ENCODE data around the gene FXYD6.
A peak's percentile ranks its signal among the peaks of the same experiment; 100 is the strongest.

The FXYD6 gene

DNA sequence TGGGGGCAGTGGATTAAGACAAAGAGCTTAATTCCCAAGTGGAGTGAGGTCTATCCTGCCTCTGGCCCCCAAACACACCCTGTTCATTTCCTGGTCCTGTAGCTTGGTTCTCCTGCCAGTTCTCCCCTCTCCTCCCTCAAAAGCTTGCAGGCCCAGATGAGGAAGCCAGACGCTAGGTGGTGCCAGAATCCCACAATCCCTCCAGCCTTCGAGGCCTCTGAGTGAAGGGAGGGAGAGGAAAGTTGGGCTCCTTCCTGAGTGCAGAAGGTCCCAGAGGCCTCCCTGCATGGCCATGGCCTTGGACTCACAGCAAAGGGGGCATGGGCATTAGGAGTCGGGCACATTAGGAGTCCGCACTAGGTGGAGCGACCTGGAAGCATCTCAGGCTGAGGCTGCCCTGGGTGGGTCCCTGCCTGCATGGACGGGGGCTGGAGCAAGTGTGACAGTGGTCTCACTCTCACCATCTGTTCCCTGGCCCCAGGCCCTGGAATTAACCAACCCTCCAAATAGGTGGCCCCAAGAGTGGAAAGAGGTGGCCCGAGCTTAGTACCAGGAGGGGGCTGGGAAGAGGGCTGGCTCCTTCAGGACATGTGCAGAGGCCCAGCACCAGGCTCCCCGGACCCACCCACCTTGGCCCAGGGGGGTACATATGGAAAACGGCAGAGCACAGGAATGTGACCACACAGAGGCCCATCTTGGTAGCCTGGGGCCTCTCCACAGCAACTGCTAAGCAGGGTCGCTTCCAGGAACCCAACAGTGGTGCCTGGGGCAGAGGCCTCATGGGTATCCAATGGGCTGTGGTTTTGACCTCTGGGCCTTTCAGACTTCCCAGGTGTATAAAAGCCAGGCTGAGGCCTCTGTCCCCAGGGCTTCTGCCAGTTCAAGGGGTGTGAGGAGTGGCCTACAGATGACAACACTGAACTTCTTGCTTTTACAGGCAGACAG is 57.1 kb downstream of the FXYD6 start:
- no peak for DNase-seq (ENCODE audit: low spot score)
- TF ChIP-seq, protein P1, sequence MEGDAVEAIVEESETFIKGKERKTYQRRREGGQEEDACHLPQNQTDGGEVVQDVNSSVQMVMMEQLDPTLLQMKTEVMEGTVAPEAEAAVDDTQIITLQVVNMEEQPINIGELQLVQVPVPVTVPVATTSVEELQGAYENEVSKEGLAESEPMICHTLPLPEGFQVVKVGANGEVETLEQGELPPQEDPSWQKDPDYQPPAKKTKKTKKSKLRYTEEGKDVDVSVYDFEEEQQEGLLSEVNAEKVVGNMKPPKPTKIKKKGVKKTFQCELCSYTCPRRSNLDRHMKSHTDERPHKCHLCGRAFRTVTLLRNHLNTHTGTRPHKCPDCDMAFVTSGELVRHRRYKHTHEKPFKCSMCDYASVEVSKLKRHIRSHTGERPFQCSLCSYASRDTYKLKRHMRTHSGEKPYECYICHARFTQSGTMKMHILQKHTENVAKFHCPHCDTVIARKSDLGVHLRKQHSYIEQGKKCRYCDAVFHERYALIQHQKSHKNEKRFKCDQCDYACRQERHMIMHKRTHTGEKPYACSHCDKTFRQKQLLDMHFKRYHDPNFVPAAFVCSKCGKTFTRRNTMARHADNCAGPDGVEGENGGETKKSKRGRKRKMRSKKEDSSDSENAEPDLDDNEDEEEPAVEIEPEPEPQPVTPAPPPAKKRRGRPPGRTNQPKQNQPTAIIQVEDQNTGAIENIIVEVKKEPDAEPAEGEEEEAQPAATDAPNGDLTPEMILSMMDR (conservative IDR thresholded peaks at IDR 0.05; ENCODE audit: low read depth) = no peak; the same call in 1 of the 2 replicates
- CTCF ChIA-PET = interaction anchor here (0.6 to 6.8 kb wide), 9 partner anchors 14 to 393 kb away, joined by 3 to 84 read pairs (median 3); no protein-coding TSS in a partner anchor
- no peak overlapping the region for H3K27ac ChIP-seq
- POLR2A ChIA-PET (ENCODE audit: low non-redundant PET) = no interaction called here

GRCh38 chr11:117818041-117818873 is 58.2 kb downstream of the FXYD6 start:
- DNase-seq (ENCODE audit: low spot score) = peak; percentile 41
- no peak overlapping the region for H3K27ac ChIP-seq
- ChIA-PET CTCF (interaction anchor here (0.7 to 6.8 kb wide), 16 partner anchors 10 to 392 kb away, joined by 3 to 84 read pairs (median 4); no protein-coding TSS in a partner anchor), POLR2A (ENCODE audit: low non-redundant PET) (no interaction called here)
- TF ChIP-seq, protein P1 (conservative IDR thresholded peaks at IDR 0.05; ENCODE audit: low read depth) = peak; percentile 49

- DNase-seq (ENCODE audit: low spot score) = peak; percentile 60
- TF ChIP-seq, protein P1 (conservative IDR thresholded peaks at IDR 0.05; ENCODE audit: low read depth) = peak; percentile 96
- ChIA-PET CTCF (interaction anchor here (0.6 to 6.8 kb wide), 18 partner anchors 9 to 391 kb away, joined by 3 to 84 read pairs (median 4); no protein-coding TSS in a partner anchor), POLR2A (ENCODE audit: low non-redundant PET) (no interaction called here)
- H3K27ac ChIP-seq = no peak overlapping the region
Observed at GRCh38 chr11:117817368-117818040, 59.0 kb downstream of the FXYD6 start.

DNA sequence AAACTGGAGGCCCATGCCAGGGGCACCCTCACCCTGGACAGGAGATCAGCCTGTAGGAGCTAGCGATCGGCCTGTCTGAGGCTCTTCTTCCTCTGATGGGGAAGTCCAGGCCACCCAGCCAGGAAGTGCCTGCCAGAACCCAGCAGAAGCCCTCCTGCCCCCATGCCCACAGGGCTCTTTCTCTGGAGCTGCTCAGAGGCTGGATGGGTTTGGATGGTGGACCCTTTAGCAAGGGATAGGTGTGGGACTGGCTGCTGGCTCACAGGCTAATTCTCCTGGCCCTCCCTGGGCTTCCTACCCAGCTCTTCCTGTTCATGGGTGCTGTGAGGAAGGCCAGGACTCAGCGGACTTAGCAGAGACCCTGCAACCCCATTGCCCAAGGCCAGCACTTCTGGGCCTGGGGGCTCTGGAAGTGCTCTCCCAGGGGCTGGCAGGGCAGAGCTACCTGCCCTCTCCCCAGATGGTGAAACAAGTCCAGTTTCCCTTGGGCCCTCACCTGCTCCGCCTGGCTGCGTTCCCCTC is 59.6 kb downstream of the FXYD6 start:
- no peak overlapping the region for H3K27ac ChIP-seq
- CTCF ChIA-PET = interaction anchor here (0.6 to 6.8 kb wide), 12 partner anchors 9 to 391 kb away, joined by 3 to 84 read pairs (median 4); no protein-coding TSS in a partner anchor
- DNase-seq (ENCODE audit: low spot score) = no peak
- TF ChIP-seq, protein P1 (conservative IDR thresholded peaks at IDR 0.05; ENCODE audit: low read depth) = no peak
- POLR2A ChIA-PET (ENCODE audit: low non-redundant PET) = no interaction called here

- ChIA-PET CTCF (interaction anchor here (0.6 to 6.8 kb wide), 5 partner anchors 8 to 390 kb away, joined by 3 to 84 read pairs (median 5); no protein-coding TSS in a partner anchor), POLR2A (ENCODE audit: low non-redundant PET) (no interaction called here)
- TF ChIP-seq, protein P1 (conservative IDR thresholded peaks at IDR 0.05; ENCODE audit: low read depth) = no peak
- no peak overlapping the region for H3K27ac ChIP-seq
- DNase-seq (ENCODE audit: low spot score) = peak; percentile 34
Observed at GRCh38 chr11:117816151-117816741, 60.2 kb downstream of the FXYD6 start.

All from RWPE1 (cell line).